Measurements from ENCODE around the gene FRMPD4.

GRCh38 chrX:12206413-12206812 lies 68.1 kb downstream of the FRMPD4 start:
- no peak for TF ChIP-seq EZH2 (IDR thresholded peaks at IDR 0.05)
- TF ChIP-seq POLR2AphosphoS5 (IDR thresholded peaks at IDR 0.05; ENCODE audit: borderline replicate concordance, low read depth, low read length) = no peak

All from SK-N-MC (cell line).